Breast epithelium (tissue), 4 donors: ENCODE measurements around the gene PPFIA2. TPM values are rescaled to one million over a fixed set of nuclear protein-coding genes. Genes with fewer than 3 reads are reported as not detected.
A peak's percentile ranks its signal among the peaks of the same experiment; 100 is the strongest.

Experiments used
- DNase-seq, 2 donors: peaks; one replicate each; pipeline ENCODE4 v3.0.0-alpha.2; 2019; ENCODE audit warnings: low spot score in 2 of 2
- H3K27ac ChIP-seq, 2 donors: fragments of 200-600 bp; sonication (generic) in 1 of 2; one replicate each; pipeline ENCODE4 v1.5.1; 2016 to 2019; ENCODE audit warnings: mild to moderate bottlenecking in 1 of 2
- H3K27me3 ChIP-seq, 2 donors: fragments of 200-600 bp; sonication (generic) in 1 of 2; one replicate each; pipeline versions ENCODE4 v1.5.1 to v1.6.0; 2017 to 2019; ENCODE audit warnings: control low read depth in 1 of 2, mild to moderate bottlenecking in 1 of 2
- H3K36me3 ChIP-seq: fragments of 200-600 bp; one replicate; pipeline ENCODE4 v1.5.1; 2019
- H3K4me1 ChIP-seq, 2 donors: fragments of 200-600 bp; sonication (generic); one replicate each; pipeline ENCODE4 v1.5.1; 2016 to 2019; ENCODE audit warnings: control low read depth in 1 of 2
- H3K4me3 ChIP-seq, 3 donors: fragments of 200-600 bp; sonication (generic); 1 replicate in 2 of 3; 2 replicates in 1 of 3; pipeline ENCODE4 v1.5.1; 2016 to 2019; ENCODE audit warnings: mild to moderate bottlenecking in 3 of 3, moderate library complexity in 2 of 3
- H3K9me3 ChIP-seq, 2 donors: fragments of 200-600 bp; sonication (generic) in 1 of 2; one replicate each; pipeline ENCODE4 v1.5.1; 2016 to 2019; ENCODE audit warnings: control low read depth in 1 of 2
- CTCF ChIP-seq, 3 donors: fragments of 450-650 bp; IDR thresholded peaks; one replicate each; pipeline ENCODE4 v1.5.1; 2016 to 2017; ENCODE audit warnings: antibody characterized with exemption in 3 of 3, mild to moderate bottlenecking in 3 of 3, moderate library complexity in 3 of 3
- POLR2A ChIP-seq: fragments of 450-650 bp; IDR thresholded peaks from one replicate; pipeline ENCODE4 v1.6.1; 2016; ENCODE audit warnings: antibody characterized with exemption, mild to moderate bottlenecking, moderate library complexity
- POLR2AphosphoS5 ChIP-seq, 3 donors: sonication (generic); formaldehyde crosslinking; IDR thresholded peaks; one replicate each; pipeline ENCODE4 v1.6.1; 2017; ENCODE audit warnings: antibody characterized with exemption in 3 of 3
- intact Hi-C: fragments of 100-400 bp; cut with DNase I; formaldehyde crosslinking; loops from one replicate; pipeline ENCODE4 v1.15.1; 2023; ENCODE audit warnings: low total_unique reads
- total RNA-seq, 3 donors: library from RNA; depleted of rRNA; stranded (reverse); fragments of >200 nt; gene quantifications; one replicate each; pipeline ENCODE4 v1.1.0, GENCODE V29; 2016

The PPFIA2 gene
- total RNA-seq, 3 donors from 2014 or later: 0.44 to 3.8 (median 0.98) TPM

- no peaks in the 10 kb centered on the region for H3K9me3 ChIP-seq
- H3K4me3 ChIP-seq: no peak overlapping the region
- TF ChIP-seq POLR2A (no peak), CTCF (IDR thresholded peaks at IDR 0.05) (no peak), POLR2AphosphoS5 (IDR thresholded peaks at IDR 0.05) (no peak)
- no peaks in the 10 kb centered on the region for H3K4me1 ChIP-seq
- DNase-seq: no peak
- H3K36me3 ChIP-seq: no peaks in the 10 kb centered on the region
- H3K27ac ChIP-seq: no peak overlapping the region
- H3K27me3 ChIP-seq: no peaks in the 10 kb centered on the region
- intact Hi-C loops: no loop called here
These were observed 20.1 kb upstream of the PPFIA2 start for GRCh38 chr12:81779216-81779615.

- TF ChIP-seq POLR2A: no peak
- Histone ChIP-seq H3K9me3 (no peaks in the 10 kb centered on the region), H3K4me1 (no peaks in the 10 kb centered on the region), H3K4me3 (no peak overlapping the region), H3K27ac (no peak overlapping the region), H3K27me3 (no peaks in the 10 kb centered on the region), H3K36me3 (no peaks in the 10 kb centered on the region)
- no peak for DNase-seq
- intact Hi-C loops: no loop called here
These were observed 19.6 kb upstream of the PPFIA2 start for GRCh38 chr12:81778719-81779118.

- intact Hi-C loops: no loop called here
- peaks cover 3 to 15% of the 10 kb centered on the region in 2 donors for H3K27me3 ChIP-seq
- H3K36me3 ChIP-seq: no peaks in the 10 kb centered on the region
- no peaks in the 10 kb centered on the region for H3K4me1 ChIP-seq
- TF ChIP-seq POLR2AphosphoS5 (IDR thresholded peaks at IDR 0.05): no peak
- no peak for TF ChIP-seq CTCF (IDR thresholded peaks at IDR 0.05)
- TF ChIP-seq POLR2A: no peak
- peak overlapping the region; percentile 47 to 66 (median 50) for H3K4me3 ChIP-seq
- no peak overlapping the region for H3K27ac ChIP-seq
- H3K9me3 ChIP-seq: peaks cover 0 to 1% of the 10 kb centered on the region in 2 donors
- DNase-seq: no peak
These were observed 545 bp downstream of the PPFIA2 start for GRCh38 chr12:81758421-81759189.

GRCh38 chr12:81757731-81758365 is 1.3 kb downstream of the PPFIA2 start:
- TF ChIP-seq POLR2AphosphoS5 (IDR thresholded peaks at IDR 0.05) (no peak), POLR2A (no peak), CTCF (IDR thresholded peaks at IDR 0.05) (no peak)
- intact Hi-C loops: no loop called here
- Histone ChIP-seq H3K4me1 (no peaks in the 10 kb centered on the region), H3K36me3 (no peaks in the 10 kb centered on the region), H3K4me3 (peak overlapping the region; percentile 47 to 66 (median 50)), H3K27me3 (peaks cover 3 to 15% of the 10 kb centered on the region in 2 donors), H3K27ac (no peak overlapping the region), H3K9me3 (no peaks in the 10 kb centered on the region)
- no peak for DNase-seq

GRCh38 chr12:81729781-81730180 is 29.4 kb downstream of the PPFIA2 start:
- intact Hi-C loops: no loop called here
- no peaks in the 10 kb centered on the region for H3K4me1 ChIP-seq
- no peaks in the 10 kb centered on the region for H3K36me3 ChIP-seq
- no peak for TF ChIP-seq CTCF (IDR thresholded peaks at IDR 0.05)
- no peak for TF ChIP-seq POLR2A
- TF ChIP-seq POLR2AphosphoS5 (IDR thresholded peaks at IDR 0.05): no peak
- H3K4me3 ChIP-seq: no peak overlapping the region
- no peaks in the 10 kb centered on the region for H3K27me3 ChIP-seq
- no peak for DNase-seq
- no peak overlapping the region for H3K27ac ChIP-seq
- H3K9me3 ChIP-seq: no peaks in the 10 kb centered on the region
